ENCODE results near the gene SYT15. TPM values are rescaled to one million over a fixed set of nuclear protein-coding genes. Genes with fewer than 3 reads are reported as not detected.

Gene SYT15
- total RNA-seq, 1 experiment from 2014 or later = 2.2 TPM

GRCh38 chr10:46538717-46539426, 40.1 kb upstream of the SYT15 start:
- H3K36me3 Mint-ChIP-seq (ENCODE audit: insufficient read depth, unreplicated experiment) = peaks cover 11% of the 10 kb centered on the region
- H3K27ac Mint-ChIP-seq (ENCODE audit: unreplicated experiment) = peak overlapping the region; percentile 58
- H3K27me3 Mint-ChIP-seq (ENCODE audit: unreplicated experiment) = no peaks in the 10 kb centered on the region
- H3K4me3 Mint-ChIP-seq (ENCODE audit: low read depth, unreplicated experiment) = no peak overlapping the region
- BruUV-seq (replicated peaks) = no TSS peak
- peaks cover 45% of the 10 kb centered on the region for H3K4me1 Mint-ChIP-seq (ENCODE audit: low read depth, unreplicated experiment)
- CTCF ChIA-PET = interaction anchor here (0.7 to 3.2 kb wide), 9 partner anchors 9 to 1237 kb away, joined by 3 to 14 read pairs (median 6); no protein-coding TSS in a partner anchor
- TF ChIP-seq CTCF (IDR thresholded peaks at IDR 0.05; ENCODE audit: unreplicated experiment) = no peak
- intact Hi-C loops (cut with micrococcal nuclease; ENCODE audit: unreplicated experiment) = loop anchor here (1.0 kb wide), 1 partner anchor 13 kb away; no protein-coding TSS in a partner anchor
- DNase-seq = no peak
- no peaks in the 10 kb centered on the region for H3K9me3 Mint-ChIP-seq (ENCODE audit: low read depth, unreplicated experiment)

GRCh38 chr10:46539596-46540411, 39.1 kb upstream of the SYT15 start:
- Mint-ChIP-seq H3K27me3 (ENCODE audit: unreplicated experiment) (no peaks in the 10 kb centered on the region), H3K27ac (ENCODE audit: unreplicated experiment) (peak overlapping the region; percentile 89), H3K4me3 (ENCODE audit: low read depth, unreplicated experiment) (peak overlapping the region; percentile 27), H3K36me3 (ENCODE audit: insufficient read depth, unreplicated experiment) (peaks cover 11% of the 10 kb centered on the region), H3K9me3 (ENCODE audit: low read depth, unreplicated experiment) (no peaks in the 10 kb centered on the region), H3K4me1 (ENCODE audit: low read depth, unreplicated experiment) (peaks cover 55% of the 10 kb centered on the region)
- TF ChIP-seq CTCF (IDR thresholded peaks at IDR 0.05; ENCODE audit: unreplicated experiment) = no peak
- intact Hi-C loops (cut with micrococcal nuclease; ENCODE audit: unreplicated experiment) = loop anchor here (1.0 kb wide), 1 partner anchor 14 kb away; no protein-coding TSS in a partner anchor
- DNase-seq = peak; percentile 73
- BruUV-seq (replicated peaks) = no TSS peak
- CTCF ChIA-PET = interaction anchor here (0.8 to 3.2 kb wide), 10 partner anchors 9 to 1236 kb away, joined by 3 to 14 read pairs (median 6); no protein-coding TSS in a partner anchor

- intact Hi-C loops (cut with micrococcal nuclease; ENCODE audit: unreplicated experiment) = no loop called here
- H3K9me3 Mint-ChIP-seq (ENCODE audit: low read depth, unreplicated experiment) = no peaks in the 10 kb centered on the region
- H3K36me3 Mint-ChIP-seq (ENCODE audit: insufficient read depth, unreplicated experiment) = peaks cover 11% of the 10 kb centered on the region
- H3K27me3 Mint-ChIP-seq (ENCODE audit: unreplicated experiment) = no peaks in the 10 kb centered on the region
- no TSS peak for BruUV-seq (replicated peaks)
- H3K4me1 Mint-ChIP-seq (ENCODE audit: low read depth, unreplicated experiment) = peaks cover 58% of the 10 kb centered on the region
- peak overlapping the region; percentile 27 for H3K4me3 Mint-ChIP-seq (ENCODE audit: low read depth, unreplicated experiment)
- peak overlapping the region; percentile 89 for H3K27ac Mint-ChIP-seq (ENCODE audit: unreplicated experiment)
- no peak for TF ChIP-seq CTCF (IDR thresholded peaks at IDR 0.05; ENCODE audit: unreplicated experiment)
- CTCF ChIA-PET = interaction anchor here (0.8 to 3.2 kb wide), 8 partner anchors 8 to 311 kb away, joined by 3 to 14 read pairs (median 6); no protein-coding TSS in a partner anchor
- no peak for DNase-seq
Observed at GRCh38 chr10:46540412-46541016, 38.4 kb upstream of the SYT15 start.

GRCh38 chr10:46541017-46541661, 37.8 kb upstream of the SYT15 start:
- BruUV-seq (replicated peaks) = no TSS peak
- H3K4me3 Mint-ChIP-seq (ENCODE audit: low read depth, unreplicated experiment) = peak overlapping the region; percentile 27
- H3K27ac Mint-ChIP-seq (ENCODE audit: unreplicated experiment) = peak overlapping the region; percentile 89
- intact Hi-C loops (cut with micrococcal nuclease; ENCODE audit: unreplicated experiment) = no loop called here
- CTCF ChIA-PET = interaction anchor here (1.8 kb wide), 1 partner anchor 12 kb away, joined by 6 read pairs; no protein-coding TSS in a partner anchor
- DNase-seq = peak; percentile 55
- peaks cover 11% of the 10 kb centered on the region for H3K36me3 Mint-ChIP-seq (ENCODE audit: insufficient read depth, unreplicated experiment)
- peaks cover 58% of the 10 kb centered on the region for H3K4me1 Mint-ChIP-seq (ENCODE audit: low read depth, unreplicated experiment)
- H3K27me3 Mint-ChIP-seq (ENCODE audit: unreplicated experiment) = no peaks in the 10 kb centered on the region
- no peaks in the 10 kb centered on the region for H3K9me3 Mint-ChIP-seq (ENCODE audit: low read depth, unreplicated experiment)
- peak; percentile 61 for TF ChIP-seq CTCF (IDR thresholded peaks at IDR 0.05; ENCODE audit: unreplicated experiment)
